Activated CD4-positive, alpha-beta memory T cell treated with anti-CD3 and anti-CD28 coated beads, Interleukin-2, amount 10 ng/mL, durations not matched to agents 7 days and 5 days (primary cell): ENCODE measurements around the gene ZNF536. TPM values are rescaled to one million over a fixed set of nuclear protein-coding genes. Genes with fewer than 3 reads are reported as not detected.

ENCODE experiments used
- CTCF ChIA-PET: fragments of 350-600 bp; sonication (Branson Sonifier 250); formaldehyde crosslinking; loops from one replicate; lab custom pipeline; 2021; ENCODE audit warnings: antibody characterized with exemption, inconsistent platforms; lab: Charles Lee
- POLR2A ChIA-PET: fragments of 350-600 bp; sonication (Branson Sonifier 250); formaldehyde crosslinking; loops from one replicate; lab custom pipeline; 2021; ENCODE audit warnings: antibody characterized with exemption; lab: Charles Lee
- DNase-seq: peaks from one replicate; pipeline ENCODE4 v3.0.0-alpha.2; 2020
- H3K27ac Mint-ChIP-seq: one replicate; pipeline ENCODE4 v1.8.0; 2021; ENCODE audit warnings: mild to moderate bottlenecking, mixed read lengths
- H3K27me3 Mint-ChIP-seq: one replicate; pipeline ENCODE4 v1.8.0; 2021; ENCODE audit warnings: mixed read lengths
- H3K36me3 Mint-ChIP-seq: one replicate; pipeline ENCODE4 v1.8.0; 2021; ENCODE audit warnings: low read depth, mixed read lengths
- H3K4me1 Mint-ChIP-seq: one replicate; pipeline ENCODE4 v1.8.0; 2021; ENCODE audit warnings: mixed read lengths
- H3K4me3 Mint-ChIP-seq: one replicate; pipeline ENCODE4 v1.8.0; 2021; ENCODE audit warnings: mild to moderate bottlenecking, mixed read lengths
- H3K9me3 Mint-ChIP-seq: one replicate; pipeline ENCODE4 v1.8.0; 2021; ENCODE audit warnings: mixed read lengths
- total RNA-seq, 2 experiments: library from RNA; stranded (reverse); gene quantifications; one replicate each; pipeline ENCODE4 v1.2.3, GENCODE V29; 2021

ZNF536 gene
- total RNA-seq, 2 experiments from 2014 or later: not detected

- Mint-ChIP-seq H3K4me1 (no peaks in the 10 kb centered on the region), H3K4me3 (no peak overlapping the region), H3K9me3 (no peaks in the 10 kb centered on the region), H3K27ac (no peak overlapping the region), H3K27me3 (no peaks in the 10 kb centered on the region), H3K36me3 (no peaks in the 10 kb centered on the region)
- DNase-seq: no peak
- POLR2A ChIA-PET: no interaction called here
- CTCF ChIA-PET: no interaction called here
Measured at GRCh38 chr19:30349131-30349730, 23.0 kb upstream of the ZNF536 start.

DNA sequence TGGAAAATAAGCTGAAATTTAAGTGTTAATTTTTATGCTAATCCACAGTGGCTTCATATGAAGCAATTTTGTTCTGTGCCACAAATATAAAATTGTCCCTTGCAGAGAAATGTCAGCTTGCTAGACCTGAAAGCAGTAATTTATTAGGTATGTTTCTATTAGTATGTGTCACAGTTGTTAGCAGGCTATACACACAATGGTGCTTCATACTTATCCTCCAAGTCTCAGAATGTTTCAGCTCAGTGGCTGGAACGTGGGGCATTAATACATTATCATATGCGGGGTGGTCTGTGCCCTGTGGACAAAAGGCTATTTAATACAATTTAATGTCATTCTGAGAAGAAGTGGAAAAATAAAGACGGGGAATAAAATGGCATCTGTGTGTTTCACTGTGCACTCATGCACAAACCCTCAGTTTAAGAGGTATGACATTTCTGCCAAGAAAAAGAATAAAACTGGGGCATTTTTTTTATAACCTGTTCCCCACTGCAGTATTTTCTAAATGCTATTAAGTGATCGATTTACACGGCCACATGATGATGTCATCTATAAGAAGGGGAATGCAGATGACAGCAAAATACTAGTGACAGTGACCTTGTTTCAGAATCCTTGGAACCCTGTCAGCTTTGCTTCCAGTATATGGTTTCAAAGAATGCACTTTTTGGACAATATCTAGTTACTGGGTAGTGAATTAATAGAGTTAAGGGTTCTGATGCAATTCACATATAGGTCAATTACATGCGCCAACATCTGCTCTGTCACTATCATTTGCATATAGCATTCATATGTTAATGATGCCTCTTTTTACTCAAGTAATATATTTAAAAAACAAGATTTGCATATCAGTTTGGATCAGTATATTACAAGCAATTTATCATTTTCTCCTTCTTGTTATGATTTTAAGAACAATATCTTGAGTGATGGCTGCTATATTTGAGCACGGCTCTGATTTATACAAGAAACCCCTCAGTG is 21.2 kb upstream of the ZNF536 start:
- no peaks in the 10 kb centered on the region for H3K4me1 Mint-ChIP-seq
- H3K9me3 Mint-ChIP-seq: no peaks in the 10 kb centered on the region
- CTCF ChIA-PET: no interaction called here
- no peak overlapping the region for H3K27ac Mint-ChIP-seq
- no peaks in the 10 kb centered on the region for H3K36me3 Mint-ChIP-seq
- H3K4me3 Mint-ChIP-seq: no peak overlapping the region
- H3K27me3 Mint-ChIP-seq: no peaks in the 10 kb centered on the region
- no peak for DNase-seq
- POLR2A ChIA-PET: no interaction called here

DNA sequence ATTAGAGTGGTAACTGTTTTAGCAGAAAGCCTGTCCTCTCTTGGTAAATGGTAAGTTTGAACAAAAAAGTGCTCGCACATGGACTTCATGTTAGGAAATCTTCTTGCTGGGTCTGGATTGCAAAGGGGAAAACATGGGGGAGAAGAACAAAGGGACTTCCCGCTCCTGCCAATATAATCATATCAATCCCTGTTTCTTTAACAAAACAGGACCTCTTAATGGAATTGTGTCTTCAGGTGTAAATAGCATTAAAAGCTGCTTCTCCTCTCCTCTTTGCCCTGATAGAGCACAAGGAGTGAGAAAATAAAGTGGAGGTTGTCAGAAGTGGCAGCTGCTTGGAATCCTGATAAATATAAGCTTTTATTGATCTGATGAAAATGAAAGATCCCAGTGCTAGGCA is 20.4 kb upstream of the ZNF536 start:
- H3K27me3 Mint-ChIP-seq: no peaks in the 10 kb centered on the region
- DNase-seq: no peak
- no peak overlapping the region for H3K27ac Mint-ChIP-seq

GRCh38 chr19:30353394-30353945 is 18.7 kb upstream of the ZNF536 start:
- POLR2A ChIA-PET: interaction anchor here (0.8 kb wide), 1 partner anchor 11 kb away, joined by 3 read pairs; no protein-coding TSS in a partner anchor
- DNase-seq: no peak
- H3K27me3 Mint-ChIP-seq: no peaks in the 10 kb centered on the region
- no peak overlapping the region for H3K27ac Mint-ChIP-seq
- CTCF ChIA-PET: no interaction called here
- H3K4me1 Mint-ChIP-seq: no peaks in the 10 kb centered on the region
- H3K9me3 Mint-ChIP-seq: no peaks in the 10 kb centered on the region
- no peaks in the 10 kb centered on the region for H3K36me3 Mint-ChIP-seq
- H3K4me3 Mint-ChIP-seq: no peak overlapping the region

More for the DNA sequence above, 20.4 kb upstream of the ZNF536 start:
- Mint-ChIP-seq H3K36me3 (no peaks in the 10 kb centered on the region), H3K4me3 (no peak overlapping the region), H3K9me3 (no peaks in the 10 kb centered on the region), H3K4me1 (no peaks in the 10 kb centered on the region)
- ChIA-PET POLR2A (no interaction called here), CTCF (no interaction called here)

DNA sequence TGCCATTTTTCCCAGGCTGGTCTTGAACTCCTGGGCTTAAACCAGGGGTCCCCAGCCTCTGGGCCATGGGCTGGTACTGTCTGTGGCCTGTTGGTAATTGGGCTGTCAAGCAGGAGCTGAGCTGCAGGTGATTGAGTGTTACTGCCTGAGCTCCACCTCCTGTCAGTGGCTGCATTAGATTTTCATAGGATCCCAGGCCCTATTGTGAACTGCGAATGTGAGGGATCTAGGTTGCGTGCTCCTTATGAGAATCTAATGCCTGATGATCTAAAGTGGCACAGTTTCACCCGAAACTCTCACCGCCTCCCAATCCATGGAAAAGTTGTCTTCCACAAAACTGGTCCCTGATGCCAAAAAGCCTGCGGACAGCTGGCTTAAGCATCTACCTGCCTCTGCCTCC is 16.6 kb upstream of the ZNF536 start:
- no peak overlapping the region for H3K27ac Mint-ChIP-seq
- POLR2A ChIA-PET: no interaction called here
- H3K36me3 Mint-ChIP-seq: no peaks in the 10 kb centered on the region
- no peak overlapping the region for H3K4me3 Mint-ChIP-seq
- H3K9me3 Mint-ChIP-seq: no peaks in the 10 kb centered on the region
- no peaks in the 10 kb centered on the region for H3K4me1 Mint-ChIP-seq
- CTCF ChIA-PET: no interaction called here
- no peak for DNase-seq
- H3K27me3 Mint-ChIP-seq: peaks cover 3% of the 10 kb centered on the region

DNA sequence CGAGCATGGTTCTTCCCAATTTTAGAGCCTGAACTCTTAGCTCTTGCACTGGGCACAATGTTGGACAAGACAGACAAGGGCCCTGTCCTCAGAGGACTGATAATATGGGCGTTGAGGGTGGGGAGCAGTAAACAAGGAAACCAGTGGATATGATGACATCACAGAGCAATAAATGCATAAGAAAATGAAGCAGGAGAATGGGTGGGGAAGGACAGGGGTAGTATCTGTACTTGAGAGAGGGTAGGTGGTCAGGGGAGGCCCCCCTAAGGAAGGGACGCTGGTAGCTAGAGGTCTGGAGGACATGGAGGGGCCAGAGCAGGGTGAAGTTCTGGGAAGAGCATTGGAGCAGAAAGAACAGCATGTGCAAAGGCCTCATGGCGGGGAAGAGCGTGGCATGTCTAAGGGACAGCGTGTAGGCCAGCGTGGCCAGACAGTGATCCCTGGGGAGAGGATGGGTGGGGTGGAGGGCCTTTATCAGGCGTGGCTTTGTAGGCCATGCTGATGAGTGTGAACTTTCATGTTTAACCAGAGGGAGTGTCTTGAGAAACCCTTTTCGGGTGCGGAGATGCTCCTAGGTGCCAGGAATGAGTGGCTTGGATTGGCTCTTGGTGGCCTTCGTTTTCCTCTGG is 15.1 kb upstream of the ZNF536 start:
- no peaks in the 10 kb centered on the region for H3K36me3 Mint-ChIP-seq
- POLR2A ChIA-PET: no interaction called here
- no peaks in the 10 kb centered on the region for H3K4me1 Mint-ChIP-seq
- CTCF ChIA-PET: no interaction called here
- no peak for DNase-seq
- H3K27me3 Mint-ChIP-seq: peaks cover 6% of the 10 kb centered on the region
- no peak overlapping the region for H3K4me3 Mint-ChIP-seq
- no peak overlapping the region for H3K27ac Mint-ChIP-seq
- H3K9me3 Mint-ChIP-seq: no peaks in the 10 kb centered on the region

GRCh38 chr19:30357580-30357954 is 14.6 kb upstream of the ZNF536 start:
- no peaks in the 10 kb centered on the region for H3K36me3 Mint-ChIP-seq
- peaks cover 6% of the 10 kb centered on the region for H3K27me3 Mint-ChIP-seq
- DNase-seq: no peak
- no peak overlapping the region for H3K4me3 Mint-ChIP-seq
- no peaks in the 10 kb centered on the region for H3K9me3 Mint-ChIP-seq
- POLR2A ChIA-PET: no interaction called here
- CTCF ChIA-PET: no interaction called here
- H3K4me1 Mint-ChIP-seq: no peaks in the 10 kb centered on the region
- no peak overlapping the region for H3K27ac Mint-ChIP-seq

DNA sequence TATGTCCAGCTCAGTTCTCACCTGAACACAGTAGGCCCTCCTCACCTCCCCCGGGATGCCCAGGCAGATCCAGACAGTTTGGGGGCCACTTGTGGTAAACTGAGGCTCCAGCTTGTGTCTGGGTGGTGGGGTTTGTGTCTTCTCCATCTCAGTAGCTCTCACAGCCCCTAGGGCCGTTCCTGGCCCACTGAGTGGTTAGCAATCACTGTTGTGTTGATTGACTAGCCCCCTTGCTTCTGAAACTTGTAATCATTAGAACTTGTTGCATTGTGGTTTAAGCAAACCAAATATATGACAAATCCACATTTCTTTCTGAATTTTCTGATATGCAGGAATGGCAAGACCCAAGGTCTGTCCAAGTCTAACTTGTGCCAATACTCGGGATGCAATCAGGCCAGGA is 13.9 kb upstream of the ZNF536 start:
- DNase-seq: no peak
- H3K9me3 Mint-ChIP-seq: no peaks in the 10 kb centered on the region
- ChIA-PET POLR2A (no interaction called here), CTCF (no interaction called here)
- H3K4me3 Mint-ChIP-seq: no peak overlapping the region
- peaks cover 6% of the 10 kb centered on the region for H3K27me3 Mint-ChIP-seq
- no peak overlapping the region for H3K27ac Mint-ChIP-seq
- H3K4me1 Mint-ChIP-seq: no peaks in the 10 kb centered on the region
- H3K36me3 Mint-ChIP-seq: no peaks in the 10 kb centered on the region

- ChIA-PET CTCF (no interaction called here), POLR2A (no interaction called here)
- no peak overlapping the region for H3K4me3 Mint-ChIP-seq
- H3K4me1 Mint-ChIP-seq: no peaks in the 10 kb centered on the region
- no peak overlapping the region for H3K27ac Mint-ChIP-seq
- H3K9me3 Mint-ChIP-seq: no peaks in the 10 kb centered on the region
- no peak for DNase-seq
- H3K27me3 Mint-ChIP-seq: peaks cover 6% of the 10 kb centered on the region
- H3K36me3 Mint-ChIP-seq: no peaks in the 10 kb centered on the region
Measured at GRCh38 chr19:30358821-30359580, 13.2 kb upstream of the ZNF536 start.

DNA sequence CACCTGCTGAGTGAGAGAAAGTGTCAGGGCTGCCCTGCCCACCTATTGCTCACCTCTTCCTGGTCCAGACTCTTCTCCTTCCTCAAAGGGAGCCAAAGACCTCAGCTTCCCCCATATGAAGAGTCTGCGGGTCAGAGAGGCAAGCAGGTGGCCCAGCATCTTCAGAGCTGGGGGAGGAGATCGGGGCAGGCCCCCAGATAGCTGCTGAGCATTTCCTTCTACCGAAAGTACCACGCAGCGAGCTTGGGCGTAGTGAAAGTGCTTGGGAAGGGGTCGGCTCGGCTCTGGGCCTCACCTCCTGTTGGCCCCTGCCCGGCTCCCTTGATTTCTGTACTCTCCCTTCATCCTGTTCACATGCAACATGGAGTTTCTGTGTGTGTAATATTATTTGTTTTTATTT is 12.2 kb upstream of the ZNF536 start:
- no peak for DNase-seq
- H3K4me1 Mint-ChIP-seq: no peaks in the 10 kb centered on the region
- peaks cover 6% of the 10 kb centered on the region for H3K27me3 Mint-ChIP-seq
- no peak overlapping the region for H3K27ac Mint-ChIP-seq
- ChIA-PET CTCF (no interaction called here), POLR2A (no interaction called here)
- no peaks in the 10 kb centered on the region for H3K9me3 Mint-ChIP-seq
- no peak overlapping the region for H3K4me3 Mint-ChIP-seq
- no peaks in the 10 kb centered on the region for H3K36me3 Mint-ChIP-seq

GRCh38 chr19:30360376-30361106 is 11.6 kb upstream of the ZNF536 start:
- peaks cover 6% of the 10 kb centered on the region for H3K27me3 Mint-ChIP-seq
- no peak overlapping the region for H3K27ac Mint-ChIP-seq
- H3K4me3 Mint-ChIP-seq: no peak overlapping the region
- POLR2A ChIA-PET: no interaction called here
- H3K4me1 Mint-ChIP-seq: no peaks in the 10 kb centered on the region
- no peak for DNase-seq
- CTCF ChIA-PET: no interaction called here
- H3K9me3 Mint-ChIP-seq: no peaks in the 10 kb centered on the region
- H3K36me3 Mint-ChIP-seq: no peaks in the 10 kb centered on the region

GRCh38 chr19:30361107-30361447 is 11.1 kb upstream of the ZNF536 start:
- DNase-seq: no peak
- Mint-ChIP-seq H3K36me3 (no peaks in the 10 kb centered on the region), H3K4me3 (no peak overlapping the region), H3K27me3 (peaks cover 6% of the 10 kb centered on the region), H3K9me3 (no peaks in the 10 kb centered on the region), H3K4me1 (no peaks in the 10 kb centered on the region), H3K27ac (no peak overlapping the region)
- POLR2A ChIA-PET: no interaction called here
- CTCF ChIA-PET: no interaction called here
